GM20000 (cell line): ENCODE data around the gene OVAAL.

Experiments used
- DNase-seq: peaks from one replicate; pipeline ENCODE4 v3.0.0; 2012; ENCODE audit warnings: low spot score
- TF ChIP-seq, protein P1 (sequence below): IDR thresholded peaks from 2 replicates; pipeline ENCODE4 v1.5.1; 2012; ENCODE audit warnings: mild to moderate bottlenecking, control low read depth; ENCODE audit errors: extremely low read depth, missing control alignments

The OVAAL gene

GRCh38 chr1:180558664-180559063 is at the start of gene OVAAL:
Gene OVAAL (plus strand): TSS chr1:180558964.
- DNase-seq = no peak
- TF ChIP-seq, protein P1, sequence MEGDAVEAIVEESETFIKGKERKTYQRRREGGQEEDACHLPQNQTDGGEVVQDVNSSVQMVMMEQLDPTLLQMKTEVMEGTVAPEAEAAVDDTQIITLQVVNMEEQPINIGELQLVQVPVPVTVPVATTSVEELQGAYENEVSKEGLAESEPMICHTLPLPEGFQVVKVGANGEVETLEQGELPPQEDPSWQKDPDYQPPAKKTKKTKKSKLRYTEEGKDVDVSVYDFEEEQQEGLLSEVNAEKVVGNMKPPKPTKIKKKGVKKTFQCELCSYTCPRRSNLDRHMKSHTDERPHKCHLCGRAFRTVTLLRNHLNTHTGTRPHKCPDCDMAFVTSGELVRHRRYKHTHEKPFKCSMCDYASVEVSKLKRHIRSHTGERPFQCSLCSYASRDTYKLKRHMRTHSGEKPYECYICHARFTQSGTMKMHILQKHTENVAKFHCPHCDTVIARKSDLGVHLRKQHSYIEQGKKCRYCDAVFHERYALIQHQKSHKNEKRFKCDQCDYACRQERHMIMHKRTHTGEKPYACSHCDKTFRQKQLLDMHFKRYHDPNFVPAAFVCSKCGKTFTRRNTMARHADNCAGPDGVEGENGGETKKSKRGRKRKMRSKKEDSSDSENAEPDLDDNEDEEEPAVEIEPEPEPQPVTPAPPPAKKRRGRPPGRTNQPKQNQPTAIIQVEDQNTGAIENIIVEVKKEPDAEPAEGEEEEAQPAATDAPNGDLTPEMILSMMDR = no peak

DNA sequence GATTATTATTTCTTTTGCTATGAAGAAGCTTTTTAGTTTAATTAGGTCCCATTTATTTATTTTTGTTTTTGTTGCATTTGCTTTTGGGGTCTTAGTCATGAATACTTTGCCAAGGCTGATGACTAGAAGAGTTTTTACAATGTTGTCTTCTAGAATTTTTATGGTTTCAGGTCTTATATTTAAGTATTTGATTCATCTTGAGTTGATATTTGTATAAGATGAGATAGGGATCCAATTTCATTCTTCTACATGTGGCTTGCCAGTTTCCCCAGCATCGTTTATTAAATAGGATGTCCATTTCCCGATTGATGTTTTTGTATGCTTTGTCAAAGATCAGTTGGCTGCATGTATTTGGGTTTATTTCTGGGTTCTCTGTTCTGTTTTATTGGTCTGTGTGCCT is 47.9 kb upstream of the OVAAL start:
- TF ChIP-seq, protein P1 = no peak
- no peak for DNase-seq

GRCh38 chr1:180513531-180513930 is 45.2 kb upstream of the OVAAL start:
- TF ChIP-seq, protein P1 = no peak
- no peak for DNase-seq

DNA sequence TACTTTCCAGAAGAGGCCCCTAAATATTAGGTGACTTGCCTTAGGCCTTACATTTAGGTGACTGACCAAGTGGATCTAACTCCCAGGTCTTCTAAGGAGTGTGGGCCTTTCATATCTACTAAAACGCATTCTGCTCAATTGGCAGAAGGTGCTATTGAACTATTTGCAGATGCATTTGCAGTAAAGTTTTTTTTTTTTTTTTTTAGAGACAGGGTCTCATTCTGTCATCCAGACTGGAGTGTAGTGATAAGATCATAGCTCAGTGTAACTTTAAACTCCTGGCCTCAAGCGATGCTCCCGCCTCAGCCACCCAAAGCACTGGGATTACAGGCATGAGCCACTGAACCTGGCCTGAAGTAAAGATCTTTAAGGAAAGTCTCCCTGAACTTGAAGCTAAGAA is 43.4 kb upstream of the OVAAL start:
- TF ChIP-seq, protein P1 = no peak
- DNase-seq = no peak

DNA sequence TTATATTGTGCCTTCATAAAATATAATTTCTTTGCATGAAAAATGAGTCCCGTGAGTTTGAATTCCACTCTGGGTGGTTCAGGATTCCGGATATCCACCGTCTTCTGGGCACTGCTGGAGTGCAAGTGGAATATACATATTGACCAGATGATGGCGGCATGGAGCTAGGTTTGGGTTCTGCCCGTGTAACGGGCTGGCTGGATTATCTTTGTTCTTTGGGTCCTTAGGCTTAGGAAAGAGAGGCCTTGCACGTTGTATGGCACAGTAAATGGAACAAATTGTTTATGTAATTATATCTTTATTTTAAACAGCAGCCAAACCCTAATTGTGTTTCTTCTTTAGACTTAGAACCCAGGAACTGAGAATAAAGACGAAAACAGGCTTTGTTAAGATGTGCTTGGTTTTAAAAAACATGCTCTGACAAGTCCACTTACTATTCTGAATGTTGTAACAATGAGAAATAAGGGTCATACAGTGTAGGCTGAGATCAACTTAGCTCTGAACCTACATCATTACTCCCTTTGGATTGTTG is 42.8 kb upstream of the OVAAL start:
- TF ChIP-seq, protein P1 = peak; percentile 80
- DNase-seq = peak; percentile 82

DNA sequence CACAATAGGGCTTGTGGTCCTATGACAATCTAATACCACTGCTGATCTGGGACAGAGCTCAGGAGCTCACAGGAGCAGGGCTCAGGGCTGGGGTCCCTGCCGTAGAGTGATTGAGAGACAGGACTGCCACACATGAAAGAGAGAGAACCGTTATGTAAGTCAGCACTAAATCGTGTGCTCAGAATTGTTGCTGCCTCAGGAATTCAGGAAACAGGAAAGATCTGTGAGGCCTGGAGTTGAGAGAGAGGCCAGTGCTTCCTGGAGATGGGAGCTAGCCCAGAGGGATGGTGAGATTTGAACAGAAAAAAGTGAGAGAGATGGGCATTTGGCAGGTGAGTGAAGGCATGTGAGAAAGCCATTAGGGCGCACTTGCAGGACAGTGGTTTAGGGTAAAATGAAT is 38.9 kb upstream of the OVAAL start:
- TF ChIP-seq, protein P1 = no peak
- no peak for DNase-seq

GRCh38 chr1:180521474-180522212 is 37.1 kb upstream of the OVAAL start:
- no peak for DNase-seq
- TF ChIP-seq, protein P1 = no peak
